DOHH2 (cell line): ENCODE measurements around the gene CHMP4A.

Experiments used
- EZH2phosphoT487 ChIP-seq: fragments of 200-600 bp; sonication (generic); IDR thresholded peaks from 2 replicates; pipeline ENCODE4 v1.6.1; 2017; ENCODE audit warnings: borderline replicate concordance, mild to moderate bottlenecking, antibody characterized with exemption, low read length, moderate library complexity, mixed read lengths
- TF ChIP-seq, protein P1 (sequence below): fragments of 200-600 bp; sonication (generic); IDR thresholded peaks from one replicate; pipeline ENCODE4 v1.5.1; 2014; ENCODE audit warnings: antibody characterized with exemption, mild to moderate bottlenecking, low read depth, low read length; ENCODE audit not compliant: poor library complexity, severe bottlenecking

DNA sequence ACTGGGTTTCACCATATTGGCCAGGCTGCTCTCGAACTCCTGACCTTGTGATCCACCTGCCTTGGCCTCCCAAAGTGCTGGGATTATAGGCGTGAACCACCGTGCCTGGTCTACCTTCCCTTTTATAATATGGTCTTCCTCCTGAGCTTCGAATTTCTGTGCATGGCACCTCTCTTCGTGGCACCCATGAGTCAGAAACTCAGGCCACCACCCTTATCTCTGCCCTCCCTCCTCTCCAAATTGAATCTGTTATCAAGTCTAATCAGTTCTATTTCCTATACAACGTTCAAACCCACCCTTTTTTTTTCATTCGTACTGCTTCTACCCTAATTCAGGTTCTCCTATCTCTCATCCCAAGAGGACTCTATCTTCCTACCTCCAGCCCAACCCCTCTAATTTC is 34.1 kb upstream of the CHMP4A start:
- TF ChIP-seq, protein P1, sequence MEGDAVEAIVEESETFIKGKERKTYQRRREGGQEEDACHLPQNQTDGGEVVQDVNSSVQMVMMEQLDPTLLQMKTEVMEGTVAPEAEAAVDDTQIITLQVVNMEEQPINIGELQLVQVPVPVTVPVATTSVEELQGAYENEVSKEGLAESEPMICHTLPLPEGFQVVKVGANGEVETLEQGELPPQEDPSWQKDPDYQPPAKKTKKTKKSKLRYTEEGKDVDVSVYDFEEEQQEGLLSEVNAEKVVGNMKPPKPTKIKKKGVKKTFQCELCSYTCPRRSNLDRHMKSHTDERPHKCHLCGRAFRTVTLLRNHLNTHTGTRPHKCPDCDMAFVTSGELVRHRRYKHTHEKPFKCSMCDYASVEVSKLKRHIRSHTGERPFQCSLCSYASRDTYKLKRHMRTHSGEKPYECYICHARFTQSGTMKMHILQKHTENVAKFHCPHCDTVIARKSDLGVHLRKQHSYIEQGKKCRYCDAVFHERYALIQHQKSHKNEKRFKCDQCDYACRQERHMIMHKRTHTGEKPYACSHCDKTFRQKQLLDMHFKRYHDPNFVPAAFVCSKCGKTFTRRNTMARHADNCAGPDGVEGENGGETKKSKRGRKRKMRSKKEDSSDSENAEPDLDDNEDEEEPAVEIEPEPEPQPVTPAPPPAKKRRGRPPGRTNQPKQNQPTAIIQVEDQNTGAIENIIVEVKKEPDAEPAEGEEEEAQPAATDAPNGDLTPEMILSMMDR: no peak
- no peak for TF ChIP-seq EZH2phosphoT487
